Sigmoid colon (tissue), 7 donors: Measurements from ENCODE around the gene SMG7. TPM values are rescaled to one million over a fixed set of nuclear protein-coding genes. Genes with fewer than 3 reads are reported as not detected.

Source experiments
- DNase-seq: peaks from one replicate; pipeline ENCODE4 v3.0.0-alpha.2; 2019
- H3K27ac ChIP-seq, 4 donors: fragments of 200-600 bp; sonication (generic); one replicate each; pipeline ENCODE4 v1.5.1; 2016 to 2019; ENCODE audit warnings: mild to moderate bottlenecking in 1 of 4
- H3K27me3 ChIP-seq, 3 donors: fragments of 200-600 bp; sonication (generic); one replicate each; pipeline ENCODE4 v1.5.1; 2019; ENCODE audit warnings: mild to moderate bottlenecking in 1 of 3
- H3K36me3 ChIP-seq, 4 donors: fragments of 200-600 bp; sonication (generic); one replicate each; pipeline ENCODE4 v1.5.1; 2016 to 2019
- H3K4me1 ChIP-seq, 4 donors: fragments of 200-600 bp; sonication (generic); one replicate each; pipeline ENCODE4 v1.5.1; 2017 to 2019
- H3K4me3 ChIP-seq, 4 donors: fragments of 200-600 bp; sonication (generic); one replicate each; pipeline ENCODE4 v1.5.1; 2017 to 2019; ENCODE audit warnings: mild to moderate bottlenecking in 2 of 4, moderate library complexity in 1 of 4
- H3K9me3 ChIP-seq, 4 donors: fragments of 200-600 bp in 3 of 4; sonication (generic) in 3 of 4; one replicate each; pipeline versions ENCODE4 v1.5.1 to v1.6.1; 2013 to 2019
- CTCF ChIP-seq, 4 experiments: fragments of 450-650 bp in 3 of 4; fragments of 200-600 bp in 1 of 4; IDR thresholded peaks; one replicate each; pipeline ENCODE4 v1.5.1; 2016 to 2019; ENCODE audit warnings: antibody characterized with exemption in 4 of 4, mild to moderate bottlenecking in 3 of 4, moderate library complexity in 2 of 4
- EP300 ChIP-seq, 4 donors: sonication (generic); formaldehyde crosslinking; IDR thresholded peaks; one replicate each; pipeline ENCODE4 v1.6.1; 2017; ENCODE audit warnings: antibody characterized with exemption in 4 of 4
- POLR2A ChIP-seq, 2 donors: fragments of 450-650 bp; IDR thresholded peaks; one replicate each; pipeline ENCODE4 v1.6.1; 2016; ENCODE audit warnings: antibody characterized with exemption in 2 of 2, mild to moderate bottlenecking in 2 of 2, moderate library complexity in 2 of 2
- POLR2AphosphoS5 ChIP-seq, 4 donors: sonication (generic); formaldehyde crosslinking; IDR thresholded peaks; one replicate each; pipeline ENCODE4 v1.6.1; 2017; ENCODE audit warnings: antibody characterized with exemption in 4 of 4
- WGBS, 2 donors: extraction: QIAGEN DNeasy Blood & Tissue Kit; methylation state at CpG; one replicate each; pipeline ENCODE4 v1.1.7; 2013; 5-methylcytosine and 5-hydroxymethylcytosine counted together
- intact Hi-C: fragments of 100-400 bp; cut with DNase I; formaldehyde crosslinking; loops from one replicate; pipeline ENCODE4 v1.15.1; 2023
- polyA plus RNA-seq, 3 donors: library from polyadenylated mRNA; stranded (reverse); fragments of 200-250 nt; gene quantifications; one replicate each; pipeline ENCODE4 v1.2.3, GENCODE V29; 2013
- total RNA-seq, 4 donors: library from RNA; depleted of rRNA; stranded (reverse); fragments of >200 nt; gene quantifications; one replicate each; pipeline ENCODE4 v1.1.0, GENCODE V29; 2016
- donor health status: healthy with polysubstance abuse.
- donor health status: Bipolar disorder and iron deficiency.
- donor health status: healthy.

The SMG7 gene
- total and polyA plus RNA-seq, 7 donors = 16.8 to 46.5 (median 31.9) TPM

- Histone ChIP-seq H3K9me3 (no peaks in the 10 kb centered on the region), H3K4me3 (no peak overlapping the region), H3K4me1 (peaks cover 0 to 16% (median 13%) of the 10 kb centered on the region in 4 donors), H3K36me3 (peaks cover 0 to 39% (median 12%) of the 10 kb centered on the region in 4 donors), H3K27me3 (no peaks in the 10 kb centered on the region), H3K27ac (peak overlapping the region in 2 of 4 donors; percentile 30 to 33)
- no peak for DNase-seq
- intact Hi-C loops = no loop called here
- 35 to 60% methylated on average over 2 of the region's 2 CpGs for WGBS, 2 donors
- TF ChIP-seq CTCF (IDR thresholded peaks at IDR 0.05) = no peak
- no peak for TF ChIP-seq POLR2A (IDR thresholded peaks at IDR 0.05)
- no peak for TF ChIP-seq EP300 (IDR thresholded peaks at IDR 0.05)
- TF ChIP-seq POLR2AphosphoS5 (IDR thresholded peaks at IDR 0.05) = no peak
These were observed 42.8 kb downstream of the SMG7 start for GRCh38 chr1:183515002-183515689.

GRCh38 chr1:183516725-183517124 lies 44.4 kb downstream of the SMG7 start:
- 20 to 74% methylated on average over 2 of the region's 2 CpGs for WGBS, 2 donors
- Histone ChIP-seq H3K9me3 (no peaks in the 10 kb centered on the region), H3K27ac (no peak overlapping the region), H3K36me3 (peaks cover 0 to 50% (median 12%) of the 10 kb centered on the region in 4 donors), H3K4me1 (peaks cover 0 to 16% (median 13%) of the 10 kb centered on the region in 4 donors), H3K27me3 (no peaks in the 10 kb centered on the region), H3K4me3 (no peak overlapping the region)
- TF ChIP-seq CTCF (IDR thresholded peaks at IDR 0.05) = no peak
- TF ChIP-seq POLR2AphosphoS5 (IDR thresholded peaks at IDR 0.05) = no peak
- no peak for DNase-seq
- intact Hi-C loops = no loop called here

- 20 to 78% methylated on average over 6 of the region's 6 CpGs for WGBS, 2 donors
- Histone ChIP-seq H3K9me3 (no peaks in the 10 kb centered on the region), H3K27ac (no peak overlapping the region), H3K36me3 (peaks cover 0 to 51% (median 12%) of the 10 kb centered on the region in 4 donors), H3K27me3 (no peaks in the 10 kb centered on the region), H3K4me3 (no peak overlapping the region), H3K4me1 (peaks cover 0 to 16% (median 13%) of the 10 kb centered on the region in 4 donors)
- intact Hi-C loops = no loop called here
- no peak for TF ChIP-seq CTCF (IDR thresholded peaks at IDR 0.05)
- no peak for TF ChIP-seq POLR2A (IDR thresholded peaks at IDR 0.05)
- TF ChIP-seq EP300 (IDR thresholded peaks at IDR 0.05) = no peak
- TF ChIP-seq POLR2AphosphoS5 (IDR thresholded peaks at IDR 0.05) = no peak
- no peak for DNase-seq
These were observed 45.1 kb downstream of the SMG7 start for GRCh38 chr1:183517401-183517800.

- intact Hi-C loops = no loop called here
- Histone ChIP-seq H3K27ac (no peak overlapping the region), H3K9me3 (no peaks in the 10 kb centered on the region), H3K27me3 (no peaks in the 10 kb centered on the region), H3K36me3 (peaks cover 0 to 51% (median 12%) of the 10 kb centered on the region in 4 donors), H3K4me1 (peaks cover 0 to 3% (median under 1%) of the 10 kb centered on the region in 4 donors), H3K4me3 (no peak overlapping the region)
- WGBS, 2 donors = 94 to 97% methylated on average over 1 of the region's 1 CpG
- DNase-seq = no peak
- no peak for TF ChIP-seq CTCF (IDR thresholded peaks at IDR 0.05)
- TF ChIP-seq EP300 (IDR thresholded peaks at IDR 0.05) = no peak
- TF ChIP-seq POLR2AphosphoS5 (IDR thresholded peaks at IDR 0.05) = no peak
- no peak for TF ChIP-seq POLR2A (IDR thresholded peaks at IDR 0.05)
These were observed 48.1 kb downstream of the SMG7 start for GRCh38 chr1:183520379-183520778.
